ENCODE measurements around the gene RASA3.

The RASA3 gene

GRCh38 chr13:113969311-113969972 is 163.0 kb downstream of the RASA3 start:
- H3K4me1 ChIP-seq (ENCODE audit: insufficient read depth, low read length): no peaks in the 10 kb centered on the region
- peaks cover 7% of the 10 kb centered on the region for H3K9me3 ChIP-seq (ENCODE audit: insufficient read depth, low read length, severe bottlenecking)
- H3K27me3 ChIP-seq (ENCODE audit: insufficient read depth, low read length, poor library complexity): no peaks in the 10 kb centered on the region
- ATAC-seq (ENCODE audit: insufficient read depth, low read depth) (no peak), DNase-seq (no peak)
- no peaks in the 10 kb centered on the region; the same call in 1 of the 2 replicates for H4K20me1 ChIP-seq (ENCODE audit: insufficient read depth, low read length)
- H2AFZ ChIP-seq (ENCODE audit: low read depth, low read length): no peak overlapping the region
- no peaks in the 10 kb centered on the region for H3K79me2 ChIP-seq (ENCODE audit: insufficient read depth, low read length)
- no peak overlapping the region for H3K4me3 ChIP-seq (ENCODE audit: low read depth in 1 of 2, low read length in 2 of 2)
- no peak overlapping the region for H3K27ac ChIP-seq (ENCODE audit: low read length)
- H3K4me2 ChIP-seq (ENCODE audit: insufficient read depth, low read length): no peak overlapping the region
- H3K36me3 ChIP-seq (ENCODE audit: insufficient read depth, low read length): peaks cover 15% of the 10 kb centered on the region
- no peak overlapping the region for H3K9ac ChIP-seq (ENCODE audit: low read depth, low read length)
- TF ChIP-seq CTCF (IDR thresholded peaks at IDR 0.05; ENCODE audit: borderline replicate concordance, extremely low read depth, low read length, poor library complexity, severe bottlenecking): no peak

GRCh38 chr13:113968463-113969310 is 163.7 kb downstream of the RASA3 start:
- TF ChIP-seq EZH2 (IDR thresholded peaks at IDR 0.05; ENCODE audit: borderline replicate concordance, low read depth, low read length, severe bottlenecking) (no peak), CTCF (IDR thresholded peaks at IDR 0.05; ENCODE audit: borderline replicate concordance, extremely low read depth, low read length, poor library complexity, severe bottlenecking) (peak; percentile 3)
- H3K9ac ChIP-seq (ENCODE audit: low read depth, low read length): no peak overlapping the region
- no peak overlapping the region for H3K27ac ChIP-seq (ENCODE audit: low read length)
- H3K9me3 ChIP-seq (ENCODE audit: insufficient read depth, low read length, severe bottlenecking): peaks cover 7% of the 10 kb centered on the region
- H3K36me3 ChIP-seq (ENCODE audit: insufficient read depth, low read length): peaks cover 12% of the 10 kb centered on the region
- no peaks in the 10 kb centered on the region for H4K20me1 ChIP-seq (ENCODE audit: insufficient read depth, low read length)
- H3K4me2 ChIP-seq (ENCODE audit: insufficient read depth, low read length): no peak overlapping the region
- no peak overlapping the region for H2AFZ ChIP-seq (ENCODE audit: low read depth, low read length)
- no peak overlapping the region for H3K4me3 ChIP-seq (ENCODE audit: low read depth in 1 of 2, low read length in 2 of 2)
- H3K4me1 ChIP-seq (ENCODE audit: insufficient read depth, low read length): no peaks in the 10 kb centered on the region
- DNase-seq (no peak), ATAC-seq (ENCODE audit: insufficient read depth, low read depth) (no peak)
- no peaks in the 10 kb centered on the region for H3K79me2 ChIP-seq (ENCODE audit: insufficient read depth, low read length)
- H3K27me3 ChIP-seq (ENCODE audit: insufficient read depth, low read length, poor library complexity): no peaks in the 10 kb centered on the region

GRCh38 chr13:113967729-113968462 is 164.5 kb downstream of the RASA3 start:
- Histone ChIP-seq H3K79me2 (ENCODE audit: insufficient read depth, low read length) (no peaks in the 10 kb centered on the region), H3K36me3 (ENCODE audit: insufficient read depth, low read length) (peaks cover 5% of the 10 kb centered on the region), H3K27ac (ENCODE audit: low read length) (no peak overlapping the region), H3K9ac (ENCODE audit: low read depth, low read length) (no peak overlapping the region), H3K9me3 (ENCODE audit: insufficient read depth, low read length, severe bottlenecking) (peaks cover 10% of the 10 kb centered on the region), H3K4me1 (ENCODE audit: insufficient read depth, low read length) (no peaks in the 10 kb centered on the region), H4K20me1 (ENCODE audit: insufficient read depth, low read length) (no peaks in the 10 kb centered on the region), H2AFZ (ENCODE audit: low read depth, low read length) (no peak overlapping the region), H3K4me2 (ENCODE audit: insufficient read depth, low read length) (no peak overlapping the region), H3K27me3 (ENCODE audit: insufficient read depth, low read length, poor library complexity) (no peaks in the 10 kb centered on the region), H3K4me3 (ENCODE audit: low read depth in 1 of 2, low read length in 2 of 2) (no peak overlapping the region)
- DNase-seq (no peak), ATAC-seq (ENCODE audit: insufficient read depth, low read depth) (no peak)
- TF ChIP-seq CTCF (IDR thresholded peaks at IDR 0.05; ENCODE audit: borderline replicate concordance, extremely low read depth, low read length, poor library complexity, severe bottlenecking): no peak
- TF ChIP-seq EZH2 (IDR thresholded peaks at IDR 0.05; ENCODE audit: borderline replicate concordance, low read depth, low read length, severe bottlenecking): no peak

Data from DND-41 (cell line).